GM19324 (cell line): ENCODE measurements around the gene GMEB2.

Experiments used
- ATAC-seq: cut with Tn5 transposase; IDR thresholded peaks from one replicate; pipeline ENCODE4 v1.9.1; 2021; ENCODE audit warnings: mild to moderate bottlenecking, moderate library complexity; ENCODE audit not compliant: unreplicated experiment, low FRiP score

The GMEB2 gene

GRCh38 chr20:63538204-63539091 lies 88.5 kb downstream of the GMEB2 start:
- no peak for ATAC-seq
